Epithelial cell of esophagus (primary cell): ENCODE data around the gene CCDC9.
A peak's percentile ranks its signal among the peaks of the same experiment; 100 is the strongest.

Source experiments
- DNase-seq: peaks from one replicate; pipeline ENCODE4 v3.0.0; 2010; ENCODE audit warnings: low read depth
- H3K4me3 ChIP-seq: 2 replicates; pipeline ENCODE4 v1.5.1; 2011; ENCODE audit warnings: mild to moderate bottlenecking, low read length, control low read depth
- TF ChIP-seq, protein P1 (sequence below): IDR thresholded peaks from 2 replicates; pipeline ENCODE4 v1.5.1; 2011; ENCODE audit warnings: low read depth, mild to moderate bottlenecking, low read length, control low read depth, inconsistent platforms; ENCODE audit not compliant: insufficient read depth; ENCODE audit errors: missing control alignments

Gene CCDC9

DNA sequence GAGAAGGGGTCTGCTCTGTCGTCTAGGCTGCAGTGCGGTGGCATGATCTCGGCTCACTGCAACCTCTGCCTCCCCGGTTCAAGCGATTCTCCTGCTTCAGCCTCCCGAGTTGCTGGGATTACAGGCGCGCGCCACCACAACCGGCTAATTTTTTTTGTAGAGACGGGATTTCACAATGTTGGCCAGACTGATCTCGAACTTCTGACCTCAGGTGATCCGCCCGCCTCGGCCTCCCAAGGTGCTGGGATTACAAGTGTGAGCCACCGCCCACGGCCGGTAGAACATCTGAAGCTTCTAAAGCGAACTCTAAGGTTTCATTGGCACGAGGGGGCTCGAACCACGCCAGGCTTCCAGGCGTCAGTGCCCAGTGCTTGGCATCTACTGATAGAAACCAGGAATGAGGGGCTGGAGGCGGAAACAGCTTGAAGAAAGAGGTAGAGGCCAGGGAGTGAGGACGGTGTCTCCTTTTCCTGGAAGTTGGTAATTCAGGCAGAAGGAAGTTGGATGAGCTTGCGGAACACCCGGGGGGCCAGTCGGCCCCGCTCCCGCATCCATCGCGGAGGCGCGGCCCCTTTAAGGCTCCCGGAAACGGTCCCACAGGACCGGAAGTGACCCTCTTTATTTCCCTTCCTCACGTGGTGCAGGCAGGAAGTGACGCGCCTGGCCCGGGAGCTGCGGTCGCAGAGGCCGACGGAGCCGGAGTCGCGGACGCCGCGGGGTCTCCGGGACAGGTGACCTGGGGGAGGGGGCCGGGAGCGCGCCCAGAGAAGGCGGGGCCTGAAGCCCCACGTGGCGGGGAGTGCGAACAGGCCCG is at the start of gene CCDC9:
Gene CCDC9 (plus strand): TSS at position 647 of the 814 bp plus-strand sequence. CDS start 1,876 bp downstream, outside the sequence.
- peak; percentile 95 for DNase-seq
- peak within 1 kb of the TSS; percentile 73 for H3K4me3 ChIP-seq
- TF ChIP-seq, protein P1, sequence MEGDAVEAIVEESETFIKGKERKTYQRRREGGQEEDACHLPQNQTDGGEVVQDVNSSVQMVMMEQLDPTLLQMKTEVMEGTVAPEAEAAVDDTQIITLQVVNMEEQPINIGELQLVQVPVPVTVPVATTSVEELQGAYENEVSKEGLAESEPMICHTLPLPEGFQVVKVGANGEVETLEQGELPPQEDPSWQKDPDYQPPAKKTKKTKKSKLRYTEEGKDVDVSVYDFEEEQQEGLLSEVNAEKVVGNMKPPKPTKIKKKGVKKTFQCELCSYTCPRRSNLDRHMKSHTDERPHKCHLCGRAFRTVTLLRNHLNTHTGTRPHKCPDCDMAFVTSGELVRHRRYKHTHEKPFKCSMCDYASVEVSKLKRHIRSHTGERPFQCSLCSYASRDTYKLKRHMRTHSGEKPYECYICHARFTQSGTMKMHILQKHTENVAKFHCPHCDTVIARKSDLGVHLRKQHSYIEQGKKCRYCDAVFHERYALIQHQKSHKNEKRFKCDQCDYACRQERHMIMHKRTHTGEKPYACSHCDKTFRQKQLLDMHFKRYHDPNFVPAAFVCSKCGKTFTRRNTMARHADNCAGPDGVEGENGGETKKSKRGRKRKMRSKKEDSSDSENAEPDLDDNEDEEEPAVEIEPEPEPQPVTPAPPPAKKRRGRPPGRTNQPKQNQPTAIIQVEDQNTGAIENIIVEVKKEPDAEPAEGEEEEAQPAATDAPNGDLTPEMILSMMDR: no peak

DNA sequence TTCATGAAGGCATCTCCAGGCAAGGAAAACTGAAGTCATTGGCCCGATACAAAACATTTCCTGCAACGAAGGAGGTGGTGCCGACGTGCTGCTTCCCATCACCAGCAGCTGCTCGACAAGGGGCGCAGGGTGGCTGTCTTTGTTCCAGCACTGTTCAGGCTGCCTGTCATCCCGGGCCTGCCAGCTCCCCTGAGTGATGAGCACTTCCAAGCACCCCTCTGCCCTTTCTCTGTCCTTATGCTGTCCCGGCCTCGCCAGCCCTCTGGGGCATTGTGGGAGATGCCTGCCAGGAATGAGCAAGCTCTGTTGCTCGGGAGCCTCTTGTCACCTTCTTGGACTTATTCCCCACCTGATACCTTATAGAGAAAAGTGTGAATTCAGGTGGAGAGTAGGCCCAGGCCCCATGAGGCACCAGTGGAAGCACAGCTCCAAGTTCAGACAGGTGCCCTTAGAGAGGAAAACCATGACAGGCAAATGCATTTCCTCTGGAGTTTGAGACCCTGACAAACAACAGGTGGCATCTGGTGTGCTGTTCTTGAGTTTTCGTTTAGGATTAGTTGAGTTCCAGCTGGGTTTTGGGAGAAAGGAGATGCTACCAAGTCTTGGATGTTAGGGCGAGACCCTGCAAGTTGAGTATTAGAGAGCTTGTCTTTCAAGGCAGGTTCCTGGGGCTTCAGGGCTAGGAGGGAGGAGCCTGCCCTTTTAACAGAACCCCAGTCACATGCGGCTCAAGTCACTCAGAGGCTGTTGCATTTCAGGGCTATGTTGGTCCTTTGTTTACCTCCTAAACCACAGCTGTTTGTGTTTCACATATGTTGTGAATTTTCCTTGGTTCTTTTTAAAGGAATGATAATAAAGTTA is 46.8 kb upstream of the CCDC9 start:
- no peak overlapping the region for H3K4me3 ChIP-seq
- TF ChIP-seq, protein P1: no peak
- DNase-seq: no peak

DNA sequence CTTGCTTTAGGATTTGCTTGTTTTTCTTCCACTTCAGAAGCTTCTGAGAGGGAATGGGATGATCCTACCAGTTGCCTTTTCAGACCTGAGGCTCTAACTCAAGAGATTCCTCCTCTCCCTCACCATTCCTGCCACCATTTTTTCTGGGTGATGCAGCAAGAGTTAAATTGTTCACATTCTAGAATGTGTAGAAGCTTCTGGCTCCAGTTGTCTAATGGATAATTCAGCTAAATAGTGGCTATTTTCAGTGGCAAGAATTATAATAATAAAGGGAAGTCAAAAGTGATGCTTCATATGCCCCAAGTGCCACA is 46.2 kb upstream of the CCDC9 start:
- no peak for DNase-seq
- TF ChIP-seq, protein P1: no peak
- no peak overlapping the region for H3K4me3 ChIP-seq

DNA sequence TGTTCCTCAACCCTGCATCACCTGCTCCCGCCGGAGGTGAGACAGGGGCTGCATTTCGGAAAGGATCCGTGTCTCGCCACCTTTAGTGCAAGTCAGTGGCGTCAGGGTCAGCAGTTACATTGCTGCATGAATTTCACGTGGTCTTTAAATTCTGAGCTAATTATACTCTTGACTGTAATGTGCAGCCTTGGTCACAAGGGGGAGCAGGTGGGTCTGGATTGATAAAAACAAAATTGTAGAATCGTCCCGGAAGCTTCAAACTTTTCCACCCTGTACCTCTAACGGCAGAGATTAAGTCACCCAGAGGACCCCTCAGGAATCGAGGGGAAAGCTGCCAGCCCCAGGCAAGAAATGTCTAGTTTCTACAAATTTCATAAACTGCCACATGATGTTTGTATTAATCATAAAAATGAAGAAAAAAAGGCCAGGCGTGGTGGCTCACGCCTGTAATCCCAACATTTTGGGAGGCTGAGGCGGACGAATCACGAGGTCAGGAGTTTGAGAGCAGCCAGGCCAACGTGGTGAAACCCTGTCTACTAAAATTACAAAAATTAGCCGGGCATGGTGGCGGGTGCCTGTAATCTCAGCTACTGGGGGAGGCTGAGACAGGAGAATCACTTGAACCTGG is 45.5 kb upstream of the CCDC9 start:
- no peak overlapping the region for H3K4me3 ChIP-seq
- peak; percentile 74 for DNase-seq
- TF ChIP-seq, protein P1: peak; percentile 83

DNA sequence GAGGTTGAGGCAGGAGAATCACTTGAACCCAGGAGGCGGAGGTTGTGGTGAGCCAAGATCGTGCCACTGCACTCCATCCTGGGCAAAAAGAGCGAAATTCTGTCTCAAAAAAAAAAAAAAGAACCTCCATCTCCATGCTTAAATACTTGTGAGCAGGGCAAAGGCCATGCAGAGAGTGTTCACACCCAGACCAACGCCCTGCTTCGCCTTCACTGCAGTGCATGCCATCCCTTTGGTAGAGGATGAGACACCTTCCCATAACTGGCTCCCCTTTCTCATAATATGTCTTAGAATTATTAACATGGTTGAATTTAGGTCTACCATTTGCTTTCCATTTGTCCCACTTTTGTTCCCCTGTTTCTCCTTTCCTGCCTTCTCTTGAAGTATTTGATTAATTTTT is 40.7 kb upstream of the CCDC9 start:
- no peak for DNase-seq
- no peak overlapping the region for H3K4me3 ChIP-seq
- TF ChIP-seq, protein P1: no peak

DNA sequence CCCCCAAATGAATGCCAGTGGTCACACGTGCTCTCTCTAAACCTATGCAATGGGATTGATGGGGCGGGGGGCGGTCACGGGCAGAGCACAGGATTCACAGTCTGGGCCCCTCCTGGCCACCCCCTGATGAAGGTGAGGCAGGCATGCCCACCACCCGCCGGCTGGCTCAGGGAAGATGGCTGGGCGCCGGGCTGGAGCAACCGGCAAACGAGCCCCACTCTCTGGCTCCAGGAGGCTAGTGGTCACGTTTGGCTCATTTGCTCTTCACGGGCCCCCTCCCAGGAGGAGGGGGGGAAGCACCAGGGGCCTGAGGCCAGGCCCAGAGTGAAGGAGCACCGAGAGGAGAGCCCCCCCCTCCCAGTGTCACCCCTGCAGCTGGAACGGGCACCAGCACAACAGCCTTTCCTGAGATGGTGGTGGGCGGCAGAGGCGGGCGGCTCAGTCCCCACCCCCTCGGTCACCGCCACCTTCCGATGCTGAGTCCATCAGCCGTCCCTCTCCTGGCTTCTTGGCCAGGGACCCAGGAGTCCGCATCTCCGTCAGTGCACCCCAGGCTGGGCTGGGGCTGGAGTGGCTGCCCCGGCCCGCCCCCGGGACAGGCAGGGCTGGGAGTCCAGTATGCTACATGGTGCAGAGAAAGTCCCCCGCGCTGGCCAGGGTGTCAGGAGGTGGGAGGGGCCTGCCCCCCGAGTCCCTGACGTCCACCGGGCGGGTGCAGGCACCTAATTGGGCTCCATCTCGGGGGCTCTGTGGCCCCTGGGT is 35.1 kb upstream of the CCDC9 start:
- no peak for DNase-seq
- TF ChIP-seq, protein P1: no peak
- H3K4me3 ChIP-seq: no peak overlapping the region
